Keratinocyte (primary cell): Measurements from ENCODE around the gene KLHL20. TPM values are rescaled to one million over a fixed set of nuclear protein-coding genes. Genes with fewer than 3 reads are reported as not detected.
"Not testable (repeated sequence)": the region's sequence is repeated elsewhere in the genome, so short reads cannot be mapped to it uniquely, and the experiment has no call there.

ENCODE experiments used
- DNase-seq: peaks from one replicate; pipeline ENCODE4 v3.0.0-alpha.2; 2011; ENCODE audit warnings: low read depth, missing footprints, low spot score
- FAIRE-seq: peaks from 2 replicates; lab custom pipeline; 2011; peaks lifted over from hg19 to GRCh38; lab: Jason Lieb, UNC
- H2AFZ ChIP-seq: 2 replicates; pipeline ENCODE4 v1.6.0; 2012; ENCODE audit warnings: low read length, control low read depth, inconsistent platforms; ENCODE audit not compliant: control insufficient read depth
- H3K27ac ChIP-seq: 2 replicates; pipeline ENCODE4 v1.5.1; 2011; ENCODE audit warnings: low read length; ENCODE audit not compliant: control insufficient read depth, insufficient read depth
- H3K27me3 ChIP-seq: 3 replicates; pipeline ENCODE4 v1.6.0; 2011; ENCODE audit warnings: low read length; ENCODE audit not compliant: control insufficient read depth, insufficient read depth; ENCODE audit errors: extremely low read depth
- H3K36me3 ChIP-seq, 2 experiments: 2 replicates in 1 of 2; 3 replicates in 1 of 2; pipeline ENCODE4 v1.5.1; 2011; ENCODE audit warnings: low read length in 2 of 2, mild to moderate bottlenecking in 1 of 2; ENCODE audit not compliant: control insufficient read depth in 2 of 2, insufficient read depth in 2 of 2; ENCODE audit errors: extremely low read depth in 1 of 2
- H3K4me1 ChIP-seq: 3 replicates; pipeline ENCODE4 v1.5.1; 2011; ENCODE audit warnings: low read length; ENCODE audit not compliant: control insufficient read depth, insufficient read depth; ENCODE audit errors: extremely low read depth
- H3K4me2 ChIP-seq: 3 replicates; pipeline ENCODE4 v1.6.0; 2011; ENCODE audit warnings: low read depth, low read length; ENCODE audit not compliant: control insufficient read depth, insufficient read depth; ENCODE audit errors: extremely low read depth
- H3K4me3 ChIP-seq, 3 experiments: fragments of 200-600 bp in 1 of 3; sonication (generic) in 1 of 3; 2 replicates in 2 of 3; 3 replicates in 1 of 3; pipeline ENCODE4 v1.5.1; 2011 to 2016; ENCODE audit warnings: low read length in 3 of 3, mild to moderate bottlenecking in 3 of 3, control low read depth in 2 of 3, inconsistent platforms in 1 of 3, low read depth in 1 of 3, mixed read lengths in 1 of 3, mixed run types in 1 of 3, moderate library complexity in 1 of 3; ENCODE audit not compliant: control insufficient read depth in 2 of 3, insufficient read depth in 2 of 3; ENCODE audit errors: extremely low read depth in 1 of 3
- H3K79me2 ChIP-seq: 2 replicates; pipeline ENCODE4 v1.6.0; 2012; ENCODE audit warnings: low read length; ENCODE audit not compliant: control insufficient read depth, insufficient read depth
- H3K9ac ChIP-seq: 3 replicates; pipeline ENCODE4 v1.6.0; 2011; ENCODE audit warnings: low read length; ENCODE audit not compliant: control insufficient read depth, insufficient read depth; ENCODE audit errors: extremely low read depth
- H3K9me1 ChIP-seq: 3 replicates; pipeline ENCODE4 v1.6.0; 2011; ENCODE audit warnings: low read length; ENCODE audit not compliant: control insufficient read depth, insufficient read depth; ENCODE audit errors: extremely low read depth
- H3K9me3 ChIP-seq: 2 replicates; pipeline ENCODE4 v1.5.1; 2012; ENCODE audit warnings: low read depth, low read length; ENCODE audit not compliant: control insufficient read depth
- H4K20me1 ChIP-seq: 3 replicates; pipeline ENCODE4 v1.6.0; 2011; ENCODE audit warnings: low read length; ENCODE audit not compliant: control insufficient read depth, insufficient read depth; ENCODE audit errors: extremely low read depth
- EZH2 ChIP-seq: IDR thresholded peaks from one replicate; pipeline ENCODE4 v1.6.1; 2012; ENCODE audit warnings: inconsistent platforms, mild to moderate bottlenecking, low read length, moderate library complexity
- dilution Hi-C: fragments of 300-500 bp; cut with MboI; formaldehyde crosslinking; loops from one replicate; pipeline ENCODE4 v1.7.0; 2020; ENCODE audit warnings: low sequenced_read_pairs; ENCODE audit not compliant: extremely low pct_ligation_motif_present
- polyA plus RNA-seq, 5 experiments: library from polyadenylated mRNA; depleted of rRNA in 3 of 5; stranded (reverse) in 3 of 5; stranded (forward) in 1 of 5; unstranded in 1 of 5; fragments of >200 nt; gene quantifications; 1 replicate in 1 of 5; 2 replicates in 3 of 5; 3 replicates in 1 of 5; pipeline versions ENCODE4 v1.2.1 to v1.2.3, GENCODE V29; 2011 to 2012; ENCODE audit warnings: missing spikeins in 2 of 5, low read depth in 1 of 5, low replicate concordance in 1 of 5
- TF ChIP-seq, protein P1 (sequence below), 3 experiments: IDR thresholded peaks in 1 of 3; conservative IDR thresholded peaks in 1 of 3; optimal IDR thresholded peaks in 1 of 3; 2 replicates in 2 of 3; 3 replicates in 1 of 3; pipeline versions ENCODE3 to v1.5.1; 2011; ENCODE audit warnings: low read length in 3 of 3, mild to moderate bottlenecking in 3 of 3, moderate library complexity in 2 of 3, control low read depth in 1 of 3, inconsistent platforms in 1 of 3; ENCODE audit not compliant: insufficient read depth in 2 of 3; ENCODE audit errors: extremely low read depth in 1 of 3

Gene KLHL20
- polyA plus RNA-seq, 1 donor (not counting 4 experiments of a cell fraction or from before 2014, with no cell fraction given): 17.4 TPM

- Histone ChIP-seq H3K4me1 (peaks cover 5% of the 10 kb centered on the region), H3K27ac (no peak overlapping the region), H3K9ac (no peak overlapping the region), H3K4me3 (no peak overlapping the region), H3K27me3 (no peaks in the 10 kb centered on the region), H3K4me2 (no peak overlapping the region), H3K79me2 (no peaks in the 10 kb centered on the region), H2AFZ (no peak overlapping the region), H4K20me1 (no peaks in the 10 kb centered on the region), H3K36me3 (peaks cover 3 to 6% of the 10 kb centered on the region in 2 experiments), H3K9me1 (no peaks in the 10 kb centered on the region), H3K9me3 (no peaks in the 10 kb centered on the region)
- no peak for DNase-seq
- FAIRE-seq: peak; percentile 20
- dilution Hi-C loops: no loop called here
- TF ChIP-seq EZH2: no peak
- TF ChIP-seq, protein P1, sequence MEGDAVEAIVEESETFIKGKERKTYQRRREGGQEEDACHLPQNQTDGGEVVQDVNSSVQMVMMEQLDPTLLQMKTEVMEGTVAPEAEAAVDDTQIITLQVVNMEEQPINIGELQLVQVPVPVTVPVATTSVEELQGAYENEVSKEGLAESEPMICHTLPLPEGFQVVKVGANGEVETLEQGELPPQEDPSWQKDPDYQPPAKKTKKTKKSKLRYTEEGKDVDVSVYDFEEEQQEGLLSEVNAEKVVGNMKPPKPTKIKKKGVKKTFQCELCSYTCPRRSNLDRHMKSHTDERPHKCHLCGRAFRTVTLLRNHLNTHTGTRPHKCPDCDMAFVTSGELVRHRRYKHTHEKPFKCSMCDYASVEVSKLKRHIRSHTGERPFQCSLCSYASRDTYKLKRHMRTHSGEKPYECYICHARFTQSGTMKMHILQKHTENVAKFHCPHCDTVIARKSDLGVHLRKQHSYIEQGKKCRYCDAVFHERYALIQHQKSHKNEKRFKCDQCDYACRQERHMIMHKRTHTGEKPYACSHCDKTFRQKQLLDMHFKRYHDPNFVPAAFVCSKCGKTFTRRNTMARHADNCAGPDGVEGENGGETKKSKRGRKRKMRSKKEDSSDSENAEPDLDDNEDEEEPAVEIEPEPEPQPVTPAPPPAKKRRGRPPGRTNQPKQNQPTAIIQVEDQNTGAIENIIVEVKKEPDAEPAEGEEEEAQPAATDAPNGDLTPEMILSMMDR (optimal IDR thresholded peaks at IDR 0.05 in 1 of 3, IDR thresholded peaks at IDR 0.05 in 1 of 3, conservative IDR thresholded peaks at IDR 0.05 in 1 of 3; ENCODE audit: extremely low read depth in 1 of 3, insufficient read depth in 2 of 3, low read length in 3 of 3): no peak
Measured at GRCh38 chr1:173802961-173803360, 88.2 kb downstream of the KLHL20 start.

DNA sequence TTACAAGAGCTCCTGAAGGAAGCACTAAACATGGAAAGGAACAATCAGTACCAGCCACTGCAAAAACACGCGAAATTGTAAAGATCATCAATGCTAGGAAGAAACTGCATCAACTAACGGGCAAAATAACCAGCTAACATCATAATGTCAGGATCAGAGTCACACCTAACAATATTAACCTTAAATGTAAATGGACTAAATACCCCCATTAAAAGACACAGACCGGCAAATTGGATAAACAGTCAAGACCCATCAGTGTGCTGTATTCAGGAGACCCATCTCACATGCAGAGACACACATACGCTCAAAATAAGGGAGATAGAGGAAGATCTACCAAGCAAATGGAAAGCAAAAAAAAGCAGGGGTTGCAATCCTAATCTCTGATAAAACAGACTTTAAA lies 98.9 kb downstream of the KLHL20 start:
- H3K4me1 ChIP-seq, H3K9me3 ChIP-seq, H4K20me1 ChIP-seq, H3K4me3 ChIP-seq, dilution Hi-C loops, H3K4me2 ChIP-seq, FAIRE-seq, H3K36me3 ChIP-seq, H3K27me3 ChIP-seq, DNase-seq, H3K9ac ChIP-seq, H3K27ac ChIP-seq, H3K9me1 ChIP-seq, H2AFZ ChIP-seq: not testable (repeated sequence)
- peaks cover 34% of the 10 kb centered on the region for H3K79me2 ChIP-seq

- Histone ChIP-seq H3K4me1 (peaks cover 5% of the 10 kb centered on the region), H3K9me1 (peaks cover 3% of the 10 kb centered on the region), H3K79me2 (peaks cover 68% of the 10 kb centered on the region), H3K9ac (no peak overlapping the region), H2AFZ (no peak overlapping the region), H3K9me3 (no peaks in the 10 kb centered on the region), H3K36me3 (peaks cover 2 to 11% of the 10 kb centered on the region in 2 experiments), H3K4me3 (no peak overlapping the region), H3K4me2 (no peak overlapping the region), H3K27me3 (no peaks in the 10 kb centered on the region), H3K27ac (no peak overlapping the region), H4K20me1 (no peaks in the 10 kb centered on the region)
- FAIRE-seq (no peak), DNase-seq (no peak)
- dilution Hi-C loops: no loop called here
- no peak for TF ChIP-seq EZH2
- TF ChIP-seq, protein P1 (optimal IDR thresholded peaks at IDR 0.05 in 1 of 3, IDR thresholded peaks at IDR 0.05 in 1 of 3, conservative IDR thresholded peaks at IDR 0.05 in 1 of 3; ENCODE audit: extremely low read depth in 1 of 3, insufficient read depth in 2 of 3, low read length in 3 of 3): no peak
Measured at GRCh38 chr1:173818459-173818858, 103.7 kb downstream of the KLHL20 start.
